Thyroid gland (tissue), 4 donors: ENCODE measurements around the gene KTN1. TPM values are rescaled to one million over a fixed set of nuclear protein-coding genes. Genes with fewer than 3 reads are reported as not detected.

Experiments
- DNase-seq, 2 donors: peaks; one replicate each; pipeline ENCODE4 v3.0.0-alpha.2; 2019
- H3K27ac ChIP-seq, 3 donors: fragments of 200-600 bp; sonication (generic); 1 replicate in 2 of 3; 2 replicates in 1 of 3; pipeline ENCODE4 v1.5.1; 2016 to 2019; ENCODE audit warnings: mild to moderate bottlenecking in 1 of 3, moderate library complexity in 1 of 3
- H3K27me3 ChIP-seq: fragments of 200-600 bp; sonication (generic); one replicate; pipeline ENCODE4 v1.5.1; 2019
- H3K36me3 ChIP-seq, 2 donors: fragments of 200-600 bp; sonication (generic); one replicate each; pipeline ENCODE4 v1.5.1; 2016 to 2019
- H3K4me1 ChIP-seq, 2 donors: fragments of 200-600 bp; sonication (generic); one replicate each; pipeline ENCODE4 v1.5.1; 2017 to 2019
- H3K4me3 ChIP-seq, 3 donors: fragments of 200-600 bp; sonication (generic); replicated peaks in 1 of 3; 1 replicate in 2 of 3; 2 replicates in 1 of 3; pipeline ENCODE4 v1.5.1; 2016; ENCODE audit warnings: mild to moderate bottlenecking in 1 of 3
- H3K9me3 ChIP-seq: fragments of 200-600 bp; sonication (generic); one replicate; pipeline ENCODE4 v1.5.1; 2017
- CTCF ChIP-seq, 6 experiments: fragments of 200-600 bp in 3 of 6; fragments of 450-650 bp in 3 of 6; sonication (generic) in 3 of 6; IDR thresholded peaks; one replicate each; pipeline ENCODE4 v1.5.1; 2016 to 2019; ENCODE audit warnings: antibody characterized with exemption in 6 of 6, mild to moderate bottlenecking in 2 of 6, inconsistent platforms in 1 of 6, moderate library complexity in 1 of 6
- POLR2A ChIP-seq, 2 donors: fragments of 450-650 bp; IDR thresholded peaks; one replicate each; pipeline ENCODE4 v1.6.1; 2017; ENCODE audit warnings: antibody characterized with exemption in 2 of 2, mild to moderate bottlenecking in 2 of 2, moderate library complexity in 1 of 2
- WGBS, 2 donors: methylation state at CpG; one replicate each; pipeline ENCODE4 v1.1.5; 2017; 5-methylcytosine and 5-hydroxymethylcytosine counted together
- intact Hi-C: fragments of 100-400 bp; cut with DNase I; formaldehyde crosslinking; loops from one replicate; pipeline ENCODE4 v1.15.1; 2023
- total RNA-seq, 4 donors: library from RNA; depleted of rRNA; stranded (reverse); fragments of >200 nt; gene quantifications; one replicate each; pipeline ENCODE4 v1.2.3, GENCODE V29; 2016

KTN1 gene
- total RNA-seq, 4 donors from 2014 or later: 164 to 222 (median 195) TPM

- Histone ChIP-seq H3K4me1 (peaks cover 56 to 57% of the 10 kb centered on the region in 2 donors), H3K4me3 (no peak overlapping the region), H3K36me3 (no peaks in the 10 kb centered on the region), H3K27ac (no peak overlapping the region), H3K27me3 (no peaks in the 10 kb centered on the region), H3K9me3 (no peaks in the 10 kb centered on the region)
- no peak for TF ChIP-seq POLR2A (IDR thresholded peaks at IDR 0.05)
- no peak for TF ChIP-seq CTCF (IDR thresholded peaks at IDR 0.05)
- no peak for DNase-seq
- WGBS, 2 donors: 80 to 87% methylated on average over 2 of the region's 2 CpGs
- intact Hi-C loops: no loop called here
Measured at GRCh38 chr14:55583942-55584468, 4.0 kb downstream of the KTN1 start.

- Histone ChIP-seq H3K36me3 (no peaks in the 10 kb centered on the region), H3K27me3 (no peaks in the 10 kb centered on the region), H3K27ac (no peak overlapping the region), H3K9me3 (no peaks in the 10 kb centered on the region), H3K4me1 (peaks cover 56 to 61% of the 10 kb centered on the region in 2 donors), H3K4me3 (no peak overlapping the region)
- intact Hi-C loops: no loop called here
- no peak for TF ChIP-seq POLR2A (IDR thresholded peaks at IDR 0.05)
- no peak for TF ChIP-seq CTCF (IDR thresholded peaks at IDR 0.05)
- DNase-seq: no peak
- WGBS, 2 donors: 78 to 82% methylated on average over 2 of the region's 2 CpGs
Measured at GRCh38 chr14:55585854-55586253, 5.8 kb downstream of the KTN1 start.

GRCh38 chr14:55586411-55586810 is 6.4 kb downstream of the KTN1 start:
- DNase-seq: no peak
- Histone ChIP-seq H3K9me3 (no peaks in the 10 kb centered on the region), H3K27ac (no peak overlapping the region), H3K4me3 (no peak overlapping the region), H3K4me1 (peaks cover 52 to 60% of the 10 kb centered on the region in 2 donors), H3K27me3 (no peaks in the 10 kb centered on the region), H3K36me3 (no peaks in the 10 kb centered on the region)
- intact Hi-C loops: no loop called here
- WGBS, 2 donors: 46% methylated on average over 2 of the region's 2 CpGs
- TF ChIP-seq POLR2A (IDR thresholded peaks at IDR 0.05) (no peak), CTCF (IDR thresholded peaks at IDR 0.05) (no peak)

- H3K36me3 ChIP-seq: no peaks in the 10 kb centered on the region
- TF ChIP-seq CTCF (IDR thresholded peaks at IDR 0.05) (no peak), POLR2A (IDR thresholded peaks at IDR 0.05) (no peak)
- no peak overlapping the region for H3K4me3 ChIP-seq
- H3K4me1 ChIP-seq: peaks cover 45 to 54% of the 10 kb centered on the region in 2 donors
- no peaks in the 10 kb centered on the region for H3K27me3 ChIP-seq
- no peaks in the 10 kb centered on the region for H3K9me3 ChIP-seq
- WGBS, 2 donors: 85 to 86% methylated on average over 1 of the region's 1 CpG
- DNase-seq: no peak
- intact Hi-C loops: no loop called here
- H3K27ac ChIP-seq: no peak overlapping the region
Measured at GRCh38 chr14:55587847-55588246, 7.8 kb downstream of the KTN1 start.

GRCh38 chr14:55588259-55588699 is 8.3 kb downstream of the KTN1 start:
- 27 to 41% methylated on average over 2 of the region's 2 CpGs for WGBS, 2 donors
- Histone ChIP-seq H3K36me3 (no peaks in the 10 kb centered on the region), H3K9me3 (no peaks in the 10 kb centered on the region), H3K4me3 (no peak overlapping the region), H3K27me3 (no peaks in the 10 kb centered on the region), H3K4me1 (peaks cover 43 to 50% of the 10 kb centered on the region in 2 donors), H3K27ac (no peak overlapping the region)
- no peak for DNase-seq
- TF ChIP-seq POLR2A (IDR thresholded peaks at IDR 0.05) (no peak), CTCF (IDR thresholded peaks at IDR 0.05) (no peak)
- intact Hi-C loops: no loop called here
